Mesendoderm (in vitro differentiated cells): ENCODE data around the gene DDX53.

Source experiments
- DNase-seq: peaks from one replicate; pipeline ENCODE4 v3.0.0; 2013
- H2AK5ac ChIP-seq: 2 replicates; pipeline ENCODE4 v1.6.1; 2013; ENCODE audit warnings: low read length, inconsistent platforms
- H2BK120ac ChIP-seq: 2 replicates; pipeline ENCODE4 v1.6.1; 2013; ENCODE audit warnings: low read depth, mild to moderate bottlenecking, low read length, moderate library complexity, mixed read lengths
- H2BK15ac ChIP-seq: replicated peaks from 2 replicates; pipeline ENCODE4 v1.6.1; 2013; ENCODE audit warnings: low read depth, mild to moderate bottlenecking, moderate library complexity
- H2BK5ac ChIP-seq: 2 replicates; pipeline ENCODE4 v1.6.1; 2013; ENCODE audit warnings: low read length, inconsistent platforms
- H3K18ac ChIP-seq: 2 replicates; pipeline ENCODE4 v1.6.1; 2013; ENCODE audit warnings: mild to moderate bottlenecking, low read length, mixed read lengths
- H3K23ac ChIP-seq: one replicate; pipeline ENCODE4 v1.6.1; 2013; ENCODE audit warnings: low read length
- H3K27ac ChIP-seq: 2 replicates; pipeline ENCODE4 v1.5.1; 2013; ENCODE audit warnings: low read depth, mild to moderate bottlenecking, inconsistent platforms, low read length, moderate library complexity
- H3K27me3 ChIP-seq: 2 replicates; pipeline ENCODE4 v1.6.1; 2013; ENCODE audit warnings: low read length, control low read depth, mild to moderate bottlenecking, inconsistent platforms; ENCODE audit not compliant: insufficient read depth, poor library complexity
- H3K36me3 ChIP-seq: 2 replicates; pipeline ENCODE4 v1.6.1; 2013; ENCODE audit warnings: low read length, inconsistent platforms; ENCODE audit not compliant: control insufficient read depth, insufficient read depth
- H3K4ac ChIP-seq: one replicate; pipeline ENCODE4 v1.6.1; 2013; ENCODE audit warnings: low read depth, mild to moderate bottlenecking, low read length, moderate library complexity
- H3K4me1 ChIP-seq: 2 replicates; pipeline ENCODE4 v1.6.1; 2013; ENCODE audit warnings: low read depth, low read length, inconsistent platforms; ENCODE audit not compliant: control insufficient read depth
- H3K4me2 ChIP-seq: 2 replicates; pipeline ENCODE4 v1.6.1; 2013; ENCODE audit warnings: low read length
- H3K4me3 ChIP-seq: 2 replicates; pipeline ENCODE4 v1.5.1; 2013; ENCODE audit warnings: mild to moderate bottlenecking, low read length
- H3K56ac ChIP-seq: one replicate; pipeline ENCODE4 v1.6.1; 2013; ENCODE audit warnings: low read length
- H3K79me1 ChIP-seq: 2 replicates; pipeline ENCODE4 v1.6.1; 2013; ENCODE audit warnings: low read length, inconsistent platforms
- H3K79me2 ChIP-seq: 2 replicates; pipeline ENCODE4 v1.6.1; 2013; ENCODE audit warnings: mild to moderate bottlenecking, low read length; ENCODE audit not compliant: control insufficient read depth, insufficient read depth
- H3K9ac ChIP-seq: 2 replicates; pipeline ENCODE4 v1.6.1; 2013; ENCODE audit warnings: low read length, inconsistent platforms
- H4K5ac ChIP-seq: one replicate; pipeline ENCODE4 v1.6.1; 2013; ENCODE audit warnings: low read length
- H4K8ac ChIP-seq: one replicate; pipeline ENCODE4 v1.6.1; 2013; ENCODE audit warnings: low read depth, mild to moderate bottlenecking, control low read depth, low read length, moderate library complexity
- WGBS: extraction: QIAGEN DNeasy Blood & Tissue Kit; methylation state at CpG from one replicate; pipeline ENCODE4 v1.1.7; 2013; ENCODE audit warnings: low lambda C conversion rate, missing lambda C conversion rate; ENCODE audit not compliant: insufficient coverage; ENCODE audit errors: extremely low coverage; 5-methylcytosine and 5-hydroxymethylcytosine counted together

The DDX53 gene

GRCh38 chrX:23013366-23013765 is 13.6 kb downstream of the DDX53 start:
- Histone ChIP-seq H2BK15ac (no peak overlapping the region), H3K4me3 (no peak overlapping the region), H3K4ac (no peak overlapping the region), H3K56ac (no peak overlapping the region), H3K27me3 (no peaks in the 10 kb centered on the region), H3K9ac (no peak overlapping the region), H3K4me1 (no peaks in the 10 kb centered on the region), H2BK120ac (no peak overlapping the region), H3K79me2 (no peaks in the 10 kb centered on the region), H3K18ac (no peak overlapping the region), H2BK5ac (no peak overlapping the region), H4K8ac (no peak overlapping the region), H3K27ac (no peak overlapping the region), H3K36me3 (no peaks in the 10 kb centered on the region), H3K23ac (no peak overlapping the region), H2AK5ac (no peak overlapping the region), H3K4me2 (no peak overlapping the region), H3K79me1 (no peaks in the 10 kb centered on the region), H4K5ac (no peak overlapping the region)
- WGBS = no CpG with 5 or more reads among the region's 2 CpGs
- no peak for DNase-seq

- Histone ChIP-seq H3K36me3 (no peaks in the 10 kb centered on the region), H3K79me2 (no peaks in the 10 kb centered on the region), H2AK5ac (no peak overlapping the region), H2BK120ac (no peak overlapping the region), H4K8ac (no peak overlapping the region), H3K4ac (no peak overlapping the region), H3K4me3 (no peak overlapping the region), H3K79me1 (no peaks in the 10 kb centered on the region), H3K27me3 (no peaks in the 10 kb centered on the region), H3K56ac (no peak overlapping the region), H2BK5ac (no peak overlapping the region), H3K4me1 (no peaks in the 10 kb centered on the region), H3K23ac (no peak overlapping the region), H3K27ac (no peak overlapping the region), H3K9ac (no peak overlapping the region), H3K4me2 (no peak overlapping the region), H4K5ac (no peak overlapping the region), H2BK15ac (no peak overlapping the region), H3K18ac (no peak overlapping the region)
- no CpG with 5 or more reads among the region's 3 CpGs for WGBS
- no peak for DNase-seq
Observed at GRCh38 chrX:23031600-23031999, 31.8 kb downstream of the DDX53 start.

GRCh38 chrX:23035493-23035892 is 35.7 kb downstream of the DDX53 start:
- Histone ChIP-seq H3K4me1 (no peaks in the 10 kb centered on the region), H3K18ac (no peak overlapping the region), H2BK5ac (no peak overlapping the region), H3K4me3 (no peak overlapping the region), H3K4me2 (no peak overlapping the region), H3K23ac (no peak overlapping the region), H3K36me3 (no peaks in the 10 kb centered on the region), H3K56ac (no peak overlapping the region), H3K4ac (no peak overlapping the region), H3K9ac (no peak overlapping the region), H2BK120ac (no peak overlapping the region), H4K8ac (no peak overlapping the region), H3K27me3 (no peaks in the 10 kb centered on the region), H4K5ac (no peak overlapping the region), H2AK5ac (no peak overlapping the region), H3K79me1 (no peaks in the 10 kb centered on the region), H3K27ac (no peak overlapping the region), H2BK15ac (no peak overlapping the region), H3K79me2 (no peaks in the 10 kb centered on the region)
- no CpG with 5 or more reads among the region's 3 CpGs for WGBS
- DNase-seq = peak; percentile 18

GRCh38 chrX:23046443-23046842 is 46.7 kb downstream of the DDX53 start:
- Histone ChIP-seq H4K8ac (no peak overlapping the region), H3K56ac (no peak overlapping the region), H3K9ac (no peak overlapping the region), H3K18ac (no peak overlapping the region), H3K4me2 (no peak overlapping the region), H3K4me1 (no peaks in the 10 kb centered on the region), H2BK5ac (no peak overlapping the region), H3K79me1 (no peaks in the 10 kb centered on the region), H3K4me3 (no peak overlapping the region), H3K23ac (no peak overlapping the region), H2BK15ac (no peak overlapping the region), H2AK5ac (no peak overlapping the region), H2BK120ac (no peak overlapping the region), H3K27me3 (no peaks in the 10 kb centered on the region), H3K79me2 (no peaks in the 10 kb centered on the region), H3K27ac (no peak overlapping the region), H4K5ac (no peak overlapping the region), H3K4ac (no peak overlapping the region), H3K36me3 (no peaks in the 10 kb centered on the region)
- DNase-seq = no peak
- WGBS = no CpG with 5 or more reads among the region's 2 CpGs

GRCh38 chrX:23048806-23049573 is 49.2 kb downstream of the DDX53 start:
- Histone ChIP-seq H3K36me3 (no peaks in the 10 kb centered on the region), H2AK5ac (no peak overlapping the region), H3K18ac (no peak overlapping the region), H2BK120ac (no peak overlapping the region), H3K9ac (no peak overlapping the region), H3K4ac (no peak overlapping the region), H3K56ac (no peak overlapping the region), H3K23ac (no peak overlapping the region), H2BK15ac (no peak overlapping the region), H4K5ac (no peak overlapping the region), H3K79me1 (no peaks in the 10 kb centered on the region), H2BK5ac (no peak overlapping the region), H3K79me2 (no peaks in the 10 kb centered on the region), H3K4me2 (no peak overlapping the region), H3K4me1 (no peaks in the 10 kb centered on the region), H3K4me3 (no peak overlapping the region), H4K8ac (no peak overlapping the region), H3K27ac (no peak overlapping the region), H3K27me3 (no peaks in the 10 kb centered on the region)
- DNase-seq = no peak
- WGBS = no CpG with 5 or more reads among the region's 2 CpGs

GRCh38 chrX:23052324-23052723 is 52.6 kb downstream of the DDX53 start:
- Histone ChIP-seq H4K5ac (no peak overlapping the region), H3K4me3 (no peak overlapping the region), H4K8ac (no peak overlapping the region), H3K23ac (no peak overlapping the region), H2BK15ac (no peak overlapping the region), H3K9ac (no peak overlapping the region), H3K27me3 (no peaks in the 10 kb centered on the region), H3K27ac (no peak overlapping the region), H3K4me2 (no peak overlapping the region), H3K56ac (no peak overlapping the region), H3K36me3 (no peaks in the 10 kb centered on the region), H2AK5ac (no peak overlapping the region), H3K18ac (no peak overlapping the region), H3K4me1 (no peaks in the 10 kb centered on the region), H2BK120ac (no peak overlapping the region), H2BK5ac (no peak overlapping the region), H3K79me1 (no peaks in the 10 kb centered on the region), H3K79me2 (no peaks in the 10 kb centered on the region), H3K4ac (no peak overlapping the region)
- no CpG with 5 or more reads among the region's 3 CpGs for WGBS
- peak; percentile 53 for DNase-seq
